Activated naive CD8-positive, alpha-beta T cell treated with anti-CD3 and anti-CD28 coated beads, Interleukin-2, amount 50 U/mL, for 24 hours (primary cell): Measurements from ENCODE around the gene FOXO4.
"Not testable (repeated sequence)": the region's sequence is repeated elsewhere in the genome, so short reads cannot be mapped to it uniquely, and the experiment has no call there.

ENCODE experiments used
- ATAC-seq: fragments of 150-1000 bp; cut with Tn5 transposase; one replicate; pipeline ENCODE4 v1.10.0; 2021
- DNase-seq: peaks from one replicate; pipeline ENCODE4 v3.0.0; 2021
- H3K27ac Mint-ChIP-seq: one replicate; pipeline ENCODE4 v1.8.0; 2021; ENCODE audit warnings: mild to moderate bottlenecking, mixed read lengths
- H3K27me3 Mint-ChIP-seq: one replicate; pipeline ENCODE4 v1.8.0; 2021; ENCODE audit warnings: mixed read lengths
- H3K36me3 Mint-ChIP-seq: one replicate; pipeline ENCODE4 v1.8.0; 2021; ENCODE audit warnings: low read depth, mixed read lengths
- H3K4me1 Mint-ChIP-seq: one replicate; pipeline ENCODE4 v1.8.0; 2021; ENCODE audit warnings: mixed read lengths
- H3K4me3 Mint-ChIP-seq: one replicate; pipeline ENCODE4 v1.8.0; 2021; ENCODE audit warnings: mild to moderate bottlenecking, moderate library complexity, mixed read lengths
- H3K9me3 Mint-ChIP-seq: one replicate; pipeline ENCODE4 v1.8.0; 2021; ENCODE audit warnings: mixed read lengths

The FOXO4 gene, protein sequence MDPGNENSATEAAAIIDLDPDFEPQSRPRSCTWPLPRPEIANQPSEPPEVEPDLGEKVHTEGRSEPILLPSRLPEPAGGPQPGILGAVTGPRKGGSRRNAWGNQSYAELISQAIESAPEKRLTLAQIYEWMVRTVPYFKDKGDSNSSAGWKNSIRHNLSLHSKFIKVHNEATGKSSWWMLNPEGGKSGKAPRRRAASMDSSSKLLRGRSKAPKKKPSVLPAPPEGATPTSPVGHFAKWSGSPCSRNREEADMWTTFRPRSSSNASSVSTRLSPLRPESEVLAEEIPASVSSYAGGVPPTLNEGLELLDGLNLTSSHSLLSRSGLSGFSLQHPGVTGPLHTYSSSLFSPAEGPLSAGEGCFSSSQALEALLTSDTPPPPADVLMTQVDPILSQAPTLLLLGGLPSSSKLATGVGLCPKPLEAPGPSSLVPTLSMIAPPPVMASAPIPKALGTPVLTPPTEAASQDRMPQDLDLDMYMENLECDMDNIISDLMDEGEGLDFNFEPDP

DNA sequence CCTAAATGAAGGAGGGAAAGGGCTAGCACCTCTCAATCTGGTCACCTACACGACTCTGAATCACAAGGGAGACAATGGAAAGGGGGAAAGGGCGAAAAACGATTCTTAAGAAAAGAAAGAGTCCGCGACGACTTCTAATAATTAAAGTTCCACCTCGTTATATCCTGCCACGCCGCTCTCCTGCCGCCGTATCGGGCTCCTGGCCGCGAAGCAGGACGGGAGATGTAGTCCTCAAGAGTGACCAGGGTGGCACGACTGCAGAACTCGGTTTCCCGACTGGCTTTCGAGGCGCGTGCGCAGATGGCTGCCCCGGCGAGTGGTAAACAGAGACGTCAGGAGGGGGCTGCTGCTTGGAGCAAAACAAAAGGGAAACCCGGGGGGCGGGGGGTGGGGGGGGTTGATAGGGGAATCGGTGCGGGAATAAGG, at the start of gene FOXO4:
Gene FOXO4, plus strand, starts transcription at position 297 of the 426 bp plus-strand sequence. CDS start 678 bp downstream, outside the sequence.
- peak; percentile 86 for DNase-seq
- H3K27me3 Mint-ChIP-seq: no peaks in the 10 kb centered on the region
- peak within 1 kb of the TSS; percentile 87 for H3K4me3 Mint-ChIP-seq
- H3K4me1 Mint-ChIP-seq: peaks cover 26% of the 10 kb centered on the region
- H3K27ac Mint-ChIP-seq: peak within 1 kb of the TSS; percentile 84
- peak; percentile 93 for ATAC-seq
- no peaks in the 10 kb centered on the region for H3K36me3 Mint-ChIP-seq
- H3K9me3 Mint-ChIP-seq: no peaks in the 10 kb centered on the region

- not testable (repeated sequence) for H3K36me3 Mint-ChIP-seq, H3K27ac Mint-ChIP-seq, DNase-seq, H3K9me3 Mint-ChIP-seq, ATAC-seq, H3K4me1 Mint-ChIP-seq, H3K27me3 Mint-ChIP-seq, H3K4me3 Mint-ChIP-seq
Observed at GRCh38 chrX:71047891-71048290, 47.8 kb upstream of the FOXO4 start.

GRCh38 chrX:71052721-71053120, 42.9 kb upstream of the FOXO4 start:
- H3K4me3 Mint-ChIP-seq: no peak overlapping the region

GRCh38 chrX:71053217-71053621, 42.4 kb upstream of the FOXO4 start:
- Mint-ChIP-seq H3K4me1 (peaks cover 18% of the 10 kb centered on the region), H3K9me3 (no peaks in the 10 kb centered on the region), H3K27ac (no peak overlapping the region), H3K36me3 (peaks cover 8% of the 10 kb centered on the region), H3K4me3 (no peak overlapping the region), H3K27me3 (no peaks in the 10 kb centered on the region)
- ATAC-seq (no peak), DNase-seq (no peak)

More at GRCh38 chrX:71052721-71053120, 42.9 kb upstream of the FOXO4 start:
- peaks cover 13% of the 10 kb centered on the region for H3K4me1 Mint-ChIP-seq
- H3K36me3 Mint-ChIP-seq: peaks cover 3% of the 10 kb centered on the region
- DNase-seq (no peak), ATAC-seq (no peak)
- H3K27me3 Mint-ChIP-seq: no peaks in the 10 kb centered on the region
- H3K27ac Mint-ChIP-seq: no peak overlapping the region
- no peaks in the 10 kb centered on the region for H3K9me3 Mint-ChIP-seq

DNA sequence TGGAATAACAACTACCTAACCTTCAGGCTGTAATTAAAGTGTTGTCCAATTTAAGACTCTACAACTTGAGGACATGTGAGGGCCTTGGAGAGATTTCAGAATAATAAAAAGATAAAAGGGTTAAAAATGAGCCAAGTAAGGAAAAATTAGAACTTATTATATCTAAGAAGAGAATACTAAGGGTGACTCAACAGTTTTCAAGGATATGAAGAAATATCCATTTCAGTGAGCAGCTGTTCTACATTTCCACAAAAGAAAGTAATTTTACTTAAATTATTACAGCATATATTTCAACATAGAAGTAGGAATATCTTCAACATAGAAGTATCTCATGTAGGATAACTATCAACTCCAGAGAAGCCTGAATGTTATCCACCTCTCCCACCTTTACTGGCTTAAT, 38.8 kb upstream of the FOXO4 start:
- H3K4me3 Mint-ChIP-seq: no peak overlapping the region
- no peak overlapping the region for H3K27ac Mint-ChIP-seq
- H3K9me3 Mint-ChIP-seq: no peaks in the 10 kb centered on the region
- DNase-seq (no peak), ATAC-seq (no peak)
- peaks cover 21% of the 10 kb centered on the region for H3K36me3 Mint-ChIP-seq
- H3K4me1 Mint-ChIP-seq: peaks cover 42% of the 10 kb centered on the region
- no peaks in the 10 kb centered on the region for H3K27me3 Mint-ChIP-seq

- Mint-ChIP-seq H3K4me1 (peaks cover 42% of the 10 kb centered on the region), H3K27ac (peak overlapping the region; percentile 26), H3K36me3 (peaks cover 27% of the 10 kb centered on the region), H3K9me3 (no peaks in the 10 kb centered on the region), H3K4me3 (no peak overlapping the region), H3K27me3 (no peaks in the 10 kb centered on the region)
- ATAC-seq (no peak), DNase-seq (no peak)
Observed at GRCh38 chrX:71057848-71058530, 37.7 kb upstream of the FOXO4 start.

- peak; percentile 54 for ATAC-seq
- DNase-seq: no peak
- H3K9me3 Mint-ChIP-seq: no peaks in the 10 kb centered on the region
- no peak overlapping the region for H3K4me3 Mint-ChIP-seq
- H3K27ac Mint-ChIP-seq: no peak overlapping the region
- no peaks in the 10 kb centered on the region for H3K27me3 Mint-ChIP-seq
- H3K4me1 Mint-ChIP-seq: peaks cover 48% of the 10 kb centered on the region
- peaks cover 29% of the 10 kb centered on the region for H3K36me3 Mint-ChIP-seq
Observed at GRCh38 chrX:71060127-71060526, 35.5 kb upstream of the FOXO4 start.

GRCh38 chrX:71067089-71067488, 28.6 kb upstream of the FOXO4 start:
- H3K27me3 Mint-ChIP-seq: no peaks in the 10 kb centered on the region

DNA sequence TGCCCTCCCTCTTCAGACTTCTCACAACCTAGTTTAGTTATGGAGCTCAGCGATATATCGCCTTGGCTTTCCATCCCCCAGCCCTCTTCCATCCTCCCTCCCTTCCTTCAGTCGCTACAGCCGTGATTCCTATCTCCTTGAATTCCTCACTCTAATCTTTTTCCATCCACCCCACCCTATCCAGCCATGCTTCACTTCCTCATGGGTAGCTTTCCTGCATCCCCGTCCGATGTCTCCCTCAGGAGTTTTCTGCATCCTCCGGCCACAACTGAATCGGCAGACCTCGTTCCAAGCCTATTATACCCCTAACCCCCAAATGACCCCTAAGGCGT, 28.0 kb upstream of the FOXO4 start:
- H3K4me3 Mint-ChIP-seq: peak overlapping the region; percentile 97
- peaks cover 16% of the 10 kb centered on the region for H3K4me1 Mint-ChIP-seq
- no peaks in the 10 kb centered on the region for H3K9me3 Mint-ChIP-seq
- no peak for ATAC-seq
- H3K36me3 Mint-ChIP-seq: peaks cover 5% of the 10 kb centered on the region
- no peaks in the 10 kb centered on the region for H3K27me3 Mint-ChIP-seq
- DNase-seq: no peak
- H3K27ac Mint-ChIP-seq: peak overlapping the region; percentile 94

More at GRCh38 chrX:71067089-71067488, 28.6 kb upstream of the FOXO4 start:
- Mint-ChIP-seq H3K4me3 (peak overlapping the region; percentile 97), H3K4me1 (peaks cover 16% of the 10 kb centered on the region), H3K27ac (peak overlapping the region; percentile 35), H3K36me3 (peaks cover 8% of the 10 kb centered on the region), H3K9me3 (no peaks in the 10 kb centered on the region)
- ATAC-seq: no peak
- no peak for DNase-seq

DNA sequence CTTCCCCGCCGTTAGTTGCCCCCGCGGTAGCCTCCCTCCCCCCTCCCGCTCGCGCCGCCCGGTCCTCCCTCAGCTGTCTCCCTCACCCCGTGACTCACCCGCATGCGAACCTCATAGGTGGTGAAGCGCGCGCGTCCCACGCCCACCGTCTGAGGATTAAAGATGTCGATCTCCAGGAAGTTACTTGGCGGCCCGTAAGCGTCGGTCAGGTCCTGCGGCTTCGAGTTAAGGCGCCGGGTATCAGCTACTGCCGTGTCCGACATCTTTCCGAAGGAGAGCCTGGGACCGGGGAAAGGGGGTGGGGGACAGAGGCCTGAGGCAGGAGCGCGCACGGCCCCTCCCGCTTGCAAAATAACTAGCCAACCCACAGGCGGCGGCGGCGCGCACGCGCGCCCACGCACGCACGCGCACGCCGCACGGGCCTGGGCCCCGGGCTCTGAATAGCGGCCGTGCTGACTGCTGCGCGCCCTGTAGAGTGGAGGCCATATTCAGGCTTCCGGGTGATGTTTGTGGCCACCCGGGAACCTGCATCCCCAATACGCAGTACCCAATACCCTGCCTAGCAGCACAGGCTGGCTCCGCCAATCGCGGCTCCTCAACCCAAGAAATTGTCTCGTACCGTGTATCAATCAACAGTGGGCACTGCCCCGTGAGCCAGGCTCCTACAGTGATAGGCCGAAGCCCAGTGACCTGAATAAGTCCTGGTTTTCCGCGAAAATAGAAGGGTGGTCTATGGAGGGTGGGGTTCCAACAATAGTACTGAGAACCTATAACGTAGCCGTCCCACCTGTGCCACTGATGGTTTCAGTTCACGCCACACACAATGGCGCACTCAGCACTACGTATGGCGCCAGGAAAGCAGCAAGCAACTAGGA, 27.4 kb upstream of the FOXO4 start, which contains the start of gene SNX12:
Gene SNX12, minus strand, starts transcription at position 291 of the 875 bp plus-strand sequence. Its CDS starts 28 bp downstream, at position 263.
- no peaks in the 10 kb centered on the region for H3K9me3 Mint-ChIP-seq
- peak; percentile 81 for DNase-seq
- peak within 1 kb of the TSS; percentile 97 for H3K4me3 Mint-ChIP-seq
- peak within 1 kb of the TSS; percentile 94 for H3K27ac Mint-ChIP-seq
- peaks cover 16% of the 10 kb centered on the region for H3K4me1 Mint-ChIP-seq
- no peaks in the 10 kb centered on the region for H3K27me3 Mint-ChIP-seq
- H3K36me3 Mint-ChIP-seq: peaks cover 2% of the 10 kb centered on the region
- ATAC-seq: peak; percentile 97

GRCh38 chrX:71070531-71070930, 25.1 kb upstream of the FOXO4 start:
- H3K9me3 Mint-ChIP-seq: no peaks in the 10 kb centered on the region
- ATAC-seq (no peak), DNase-seq (no peak)
- H3K4me3 Mint-ChIP-seq: no peak overlapping the region
- H3K27me3 Mint-ChIP-seq: no peaks in the 10 kb centered on the region
- H3K36me3 Mint-ChIP-seq: no peaks in the 10 kb centered on the region
- H3K27ac Mint-ChIP-seq: no peak overlapping the region
- peaks cover 11% of the 10 kb centered on the region for H3K4me1 Mint-ChIP-seq

DNA sequence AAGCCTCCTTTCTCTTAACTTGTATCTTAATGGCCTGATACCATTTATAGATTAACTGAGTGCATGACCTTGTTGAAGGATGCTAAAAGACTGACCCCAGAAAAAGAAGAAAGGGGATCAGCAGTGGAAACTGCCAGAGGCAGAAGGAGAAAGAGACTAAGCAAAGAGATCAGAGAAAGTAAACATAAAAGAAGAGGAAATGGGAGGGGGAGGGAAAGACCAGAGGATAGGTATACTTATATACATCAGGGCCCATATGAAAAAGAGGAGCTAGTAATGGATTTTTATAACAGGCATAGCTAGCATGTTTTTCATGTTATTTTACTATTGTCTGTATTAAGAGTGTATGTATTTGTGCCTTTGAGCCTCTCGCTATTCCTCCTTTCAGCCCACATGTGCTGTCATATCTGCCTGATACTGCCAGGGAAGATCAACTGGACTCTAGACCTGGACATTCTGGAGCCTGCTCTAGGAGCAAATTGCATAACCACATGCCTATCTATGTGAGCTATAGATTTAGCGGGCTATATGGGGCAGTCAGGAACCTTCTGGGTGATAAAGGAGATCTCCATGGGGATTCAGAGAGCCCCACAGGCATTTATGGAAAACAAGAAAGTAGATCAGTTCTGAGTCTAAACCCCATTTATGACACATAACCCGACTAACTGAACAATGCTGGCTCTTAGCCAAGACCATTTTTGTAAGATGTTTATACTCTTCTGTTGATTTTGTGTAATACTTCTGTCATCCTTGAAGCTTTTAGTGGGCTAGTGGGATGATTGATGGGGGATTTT, 14.1 kb upstream of the FOXO4 start:
- H3K4me3 Mint-ChIP-seq: no peak overlapping the region
- H3K36me3 Mint-ChIP-seq: no peaks in the 10 kb centered on the region
- H3K9me3 Mint-ChIP-seq: no peaks in the 10 kb centered on the region
- no peak overlapping the region for H3K27ac Mint-ChIP-seq
- ATAC-seq: no peak
- H3K27me3 Mint-ChIP-seq: no peaks in the 10 kb centered on the region
- H3K4me1 Mint-ChIP-seq: peaks cover 7% of the 10 kb centered on the region
- no peak for DNase-seq

DNA sequence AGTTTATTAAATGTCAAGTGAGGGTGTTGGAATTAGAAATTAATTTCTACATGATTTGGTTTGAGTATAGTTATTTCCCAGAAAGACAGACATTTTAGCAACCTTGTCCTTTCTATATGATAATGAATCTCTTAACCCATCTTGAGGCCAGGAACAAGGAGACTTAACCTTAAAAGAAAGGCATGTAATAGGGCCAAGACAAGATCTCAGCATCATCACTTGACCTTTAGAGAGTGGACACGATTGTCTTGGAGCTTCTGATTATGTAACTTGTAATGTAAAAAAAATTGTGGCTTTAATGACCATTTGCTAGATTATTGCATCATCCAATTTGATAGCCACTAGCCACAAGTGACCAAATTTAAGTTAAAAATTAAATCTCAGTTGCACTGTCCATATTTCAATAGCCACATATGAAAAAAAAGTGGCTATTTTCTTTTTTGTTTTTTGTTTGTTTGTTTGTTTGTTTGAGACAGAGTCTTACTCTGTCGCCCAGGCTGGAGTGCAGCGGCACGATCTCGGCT, 13.5 kb upstream of the FOXO4 start:
- Mint-ChIP-seq H3K27me3 (no peaks in the 10 kb centered on the region), H3K36me3 (no peaks in the 10 kb centered on the region), H3K27ac (no peak overlapping the region), H3K9me3 (no peaks in the 10 kb centered on the region), H3K4me1 (peaks cover 7% of the 10 kb centered on the region), H3K4me3 (no peak overlapping the region)
- ATAC-seq: no peak
- no peak for DNase-seq
